HEK293T (cell line): ENCODE measurements around the gene ACP6.

Experiments used
- HDGF ChIP-seq: fragments of 450-650 bp; IDR thresholded peaks from 2 replicates; pipeline ENCODE4 v1.6.1; 2017; ENCODE audit warnings: antibody characterized with exemption, borderline replicate concordance
- PKNOX1 ChIP-seq: fragments of 450-650 bp; IDR thresholded peaks from 2 replicates; pipeline ENCODE4 v1.6.1; 2016
- TARDBP ChIP-seq: fragments of 450-650 bp; IDR thresholded peaks from 2 replicates; pipeline ENCODE4 v1.6.1; 2016
- ZNF384 ChIP-seq: fragments of 450-650 bp; IDR thresholded peaks from 2 replicates; pipeline ENCODE4 v1.6.1; 2016

GRCh38 chr1:147640553-147641165, 29.7 kb downstream of the ACP6 start:
- TF ChIP-seq PKNOX1 = no peak
- no peak for TF ChIP-seq HDGF
- no peak for TF ChIP-seq ZNF384
- no peak for TF ChIP-seq TARDBP
